Naive thymus-derived CD4-positive, alpha-beta T cell (primary cell): Measurements from ENCODE around the gene FPR3. TPM values are rescaled to one million over a fixed set of nuclear protein-coding genes. Genes with fewer than 3 reads are reported as not detected.

Experiments
- polyA plus RNA-seq, 2 donors: library from polyadenylated mRNA; unstranded; fragments of 300-500 nt; fragmentation: Illumina TruSeq; gene quantifications; one replicate each; pipeline ENCODE4 v1.2.3, GENCODE V29; 2021
- total RNA-seq, 6 experiments: library from RNA in 5 of 6; stranded (reverse) in 5 of 6; gene quantifications; 1 replicate in 5 of 6; 2 replicates in 1 of 6; pipeline ENCODE4 v1.2.3 and lab custom pipeline; 2021 to 2026

The FPR3 gene
- total and polyA plus RNA-seq, 7 experiments from 2014 or later, result 0.13 to 5.1 (median 3.0) TPM; not detected in 3

Other genes with a start within 250 kb of the FPR3 start
- 10 to 100 TPM in 3 of 5 experiments, 1 to 10 TPM in 2; 6.8 to 19.1 (median 10.2) TPM for gene ZNF175, start 223.9 kb upstream of the FPR3 start, total RNA-seq
- gene ZNF175, start 223.9 kb upstream of the FPR3 start, polyA plus RNA-seq, result 1 to 10 TPM; 2.6 to 4.8 TPM
- 1 to 10 TPM in 1 of 5 experiments, under 1 TPM in 1, not detected in 3; 0.24 to 2.4 TPM for gene SIGLEC5, start 164.8 kb upstream of the FPR3 start, total RNA-seq
- gene SIGLEC5, start 164.8 kb upstream of the FPR3 start, polyA plus RNA-seq, result not detected
- gene SIGLEC14, start 148.3 kb upstream of the FPR3 start, total RNA-seq, result 10 to 100 TPM in 1 of 5 experiments, 1 to 10 TPM in 3, not detected in 1; 1.1 to 43.8 (median 1.8) TPM
- gene SIGLEC14, start 148.3 kb upstream of the FPR3 start, polyA plus RNA-seq, result under 1 TPM in 1 of 2 donors, not detected in 1; 0.08 TPM
- 10 to 100 TPM in 1 of 5 experiments, 1 to 10 TPM in 4; 7.2 to 11.5 (median 8.0) TPM for gene SPACA6, start 101.8 kb upstream of the FPR3 start, total RNA-seq
- 1 to 10 TPM; 2.0 to 4.9 TPM for gene SPACA6, start 101.8 kb upstream of the FPR3 start, polyA plus RNA-seq
- not detected for gene HAS1, start 71.2 kb upstream of the FPR3 start, total RNA-seq
- gene HAS1, start 71.2 kb upstream of the FPR3 start, polyA plus RNA-seq, result under 1 TPM; 0.11 to 0.90 TPM
- gene FPR1, start 43.3 kb upstream of the FPR3 start, total RNA-seq, result 10 to 100 TPM in 1 of 5 experiments, 1 to 10 TPM in 1, under 1 TPM in 2, not detected in 1; 0.38 to 68.2 (median 3.4) TPM
- gene FPR1, start 43.3 kb upstream of the FPR3 start, polyA plus RNA-seq, result under 1 TPM; 0.24 to 0.30 TPM
- 1 to 10 TPM in 1 of 5 experiments, under 1 TPM in 1, not detected in 3; 0.16 to 7.9 TPM for gene FPR2, start 34.0 kb upstream of the FPR3 start, total RNA-seq
- not detected for gene FPR2, start 34.0 kb upstream of the FPR3 start, polyA plus RNA-seq
- 10 to 100 TPM in 3 of 5 experiments, 1 to 10 TPM in 2; 7.7 to 28.5 (median 13.3) TPM for gene ZNF577, start 92.8 kb downstream of the FPR3 start, total RNA-seq
- 1 to 10 TPM; 3.7 to 6.5 TPM for gene ZNF577, start 92.8 kb downstream of the FPR3 start, polyA plus RNA-seq
- gene ZNF649, start 109.9 kb downstream of the FPR3 start, total RNA-seq, result 10 to 100 TPM; 11.1 to 33.4 (median 14.5) TPM
- 10 to 100 TPM in 1 of 2 donors, 1 to 10 TPM in 1; 9.3 to 14.3 TPM for gene ZNF649, start 109.9 kb downstream of the FPR3 start, polyA plus RNA-seq
- 1 to 10 TPM; 1.5 to 9.6 (median 5.2) TPM for gene ZNF613, start 132.3 kb downstream of the FPR3 start, total RNA-seq
- 1 to 10 TPM; 3.3 to 8.2 TPM for gene ZNF613, start 132.3 kb downstream of the FPR3 start, polyA plus RNA-seq
- 10 to 100 TPM; 18.1 to 43.7 (median 36.0) TPM for gene ZNF350, start 191.7 kb downstream of the FPR3 start, total RNA-seq
- 10 to 100 TPM; 19.9 to 26.8 TPM for gene ZNF350, start 191.7 kb downstream of the FPR3 start, polyA plus RNA-seq
- 10 to 100 TPM in 3 of 5 experiments, 1 to 10 TPM in 2; 8.7 to 20.9 (median 11.0) TPM for gene ZNF615, start 213.1 kb downstream of the FPR3 start, total RNA-seq
- 10 to 100 TPM; 11.5 to 12.1 TPM for gene ZNF615, start 213.1 kb downstream of the FPR3 start, polyA plus RNA-seq
- 10 to 100 TPM in 3 of 5 experiments, 1 to 10 TPM in 2; 5.0 to 14.1 (median 11.1) TPM for gene ZNF614, start 233.2 kb downstream of the FPR3 start, total RNA-seq
- gene ZNF614, start 233.2 kb downstream of the FPR3 start, polyA plus RNA-seq, result 1 to 10 TPM; 5.6 to 7.0 TPM